GM19035 (cell line): ENCODE results near the gene PPIF.
"Not testable (repeated sequence)": the region's sequence is repeated elsewhere in the genome, so short reads cannot be mapped to it uniquely, and the experiment has no call there.

Experiments
- ATAC-seq: cut with Tn5 transposase; IDR thresholded peaks from one replicate; pipeline ENCODE4 v1.9.1; 2021; ENCODE audit not compliant: unreplicated experiment

Gene PPIF

GRCh38 chr10:79329529-79329928 lies 17.7 kb upstream of the PPIF start:
- no peak for ATAC-seq

GRCh38 chr10:79331226-79331625 lies 16.0 kb upstream of the PPIF start:
- no peak for ATAC-seq

- peak; percentile 65 for ATAC-seq
Measured at GRCh38 chr10:79331709-79332108, 15.6 kb upstream of the PPIF start.

- not testable (repeated sequence) for ATAC-seq
Measured at GRCh38 chr10:79332610-79333315, 14.5 kb upstream of the PPIF start.

GRCh38 chr10:79333513-79333912 lies 13.8 kb upstream of the PPIF start:
- ATAC-seq, result no peak

- ATAC-seq, result no peak
Measured at GRCh38 chr10:79334573-79334972, 12.7 kb upstream of the PPIF start.

- ATAC-seq, result no peak
Measured at GRCh38 chr10:79335094-79335469, 12.2 kb upstream of the PPIF start.

- no peak for ATAC-seq
Measured at GRCh38 chr10:79335470-79336235, 11.6 kb upstream of the PPIF start.

GRCh38 chr10:79336276-79336675 lies 11.0 kb upstream of the PPIF start:
- no peak for ATAC-seq

GRCh38 chr10:79336739-79337138 lies 10.5 kb upstream of the PPIF start:
- no peak for ATAC-seq

GRCh38 chr10:79337783-79338469 lies 9.3 kb upstream of the PPIF start:
- not testable (repeated sequence) for ATAC-seq

GRCh38 chr10:79339266-79339665 lies 8.0 kb upstream of the PPIF start:
- ATAC-seq, result no peak

GRCh38 chr10:79340646-79341244 lies 6.5 kb upstream of the PPIF start:
- ATAC-seq, result no peak

GRCh38 chr10:79342295-79342761 lies 4.9 kb upstream of the PPIF start:
- ATAC-seq, result no peak

GRCh38 chr10:79342811-79343561 lies 4.3 kb upstream of the PPIF start:
- ATAC-seq, result no peak

- ATAC-seq, result no peak
Measured at GRCh38 chr10:79344502-79345195, 2.6 kb upstream of the PPIF start.

- no peak for ATAC-seq
Measured at GRCh38 chr10:79345241-79346011, 1.8 kb upstream of the PPIF start.

GRCh38 chr10:79346012-79346340 lies 1.3 kb upstream of the PPIF start:
- no peak for ATAC-seq

- ATAC-seq, result no peak
Measured at GRCh38 chr10:79346388-79347225, 662 bp upstream of the PPIF start.
